ENCODE data around the gene CFAP99.

DNA sequence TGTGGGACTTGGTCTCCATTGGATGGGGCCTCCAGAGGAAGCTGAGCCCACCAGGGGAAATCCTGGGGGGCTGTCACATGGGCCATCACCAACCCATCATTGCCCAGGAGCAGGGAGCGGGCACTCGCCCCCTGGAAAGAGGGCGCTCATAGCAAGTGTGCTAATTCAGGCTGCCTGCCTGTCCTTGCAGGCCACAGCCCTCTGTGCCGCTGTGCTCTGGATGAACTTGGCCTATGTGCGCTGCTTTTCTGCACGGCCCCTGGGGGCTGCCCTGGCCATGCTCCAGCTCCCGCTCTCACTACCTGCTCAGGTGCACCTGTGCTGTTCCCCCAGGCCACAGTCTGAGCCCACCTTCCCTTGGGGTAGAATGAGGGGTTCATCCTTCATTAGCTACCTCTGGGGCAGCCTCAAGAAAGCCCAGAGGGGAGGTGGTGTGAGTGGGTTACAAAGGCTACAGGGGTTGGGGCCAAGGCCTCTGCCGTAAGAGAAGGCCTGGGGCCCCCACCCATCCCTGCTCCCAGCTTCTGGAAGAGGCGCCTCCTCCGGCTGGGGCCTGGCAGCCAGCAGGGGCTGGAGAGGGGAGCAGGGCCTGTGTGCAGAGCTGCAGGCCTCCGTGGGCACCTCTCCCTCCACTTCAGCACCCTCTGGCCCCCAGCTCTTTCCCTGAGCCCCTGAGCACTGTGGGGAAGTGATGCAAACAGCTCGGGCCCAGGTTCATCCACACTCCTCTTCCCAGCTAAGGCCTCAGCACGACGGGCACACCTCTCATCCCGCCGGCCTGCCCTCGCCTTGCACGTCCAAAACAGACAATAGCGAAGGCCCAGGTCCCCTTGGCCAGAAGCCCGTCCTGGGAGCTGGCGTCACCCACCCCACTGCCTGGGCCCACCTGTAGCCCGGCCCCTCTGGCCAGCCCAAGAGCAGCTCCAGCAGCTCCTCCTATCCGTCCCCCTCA lies 8.9 kb downstream of the CFAP99 start:
- TF ChIP-seq, protein P1, sequence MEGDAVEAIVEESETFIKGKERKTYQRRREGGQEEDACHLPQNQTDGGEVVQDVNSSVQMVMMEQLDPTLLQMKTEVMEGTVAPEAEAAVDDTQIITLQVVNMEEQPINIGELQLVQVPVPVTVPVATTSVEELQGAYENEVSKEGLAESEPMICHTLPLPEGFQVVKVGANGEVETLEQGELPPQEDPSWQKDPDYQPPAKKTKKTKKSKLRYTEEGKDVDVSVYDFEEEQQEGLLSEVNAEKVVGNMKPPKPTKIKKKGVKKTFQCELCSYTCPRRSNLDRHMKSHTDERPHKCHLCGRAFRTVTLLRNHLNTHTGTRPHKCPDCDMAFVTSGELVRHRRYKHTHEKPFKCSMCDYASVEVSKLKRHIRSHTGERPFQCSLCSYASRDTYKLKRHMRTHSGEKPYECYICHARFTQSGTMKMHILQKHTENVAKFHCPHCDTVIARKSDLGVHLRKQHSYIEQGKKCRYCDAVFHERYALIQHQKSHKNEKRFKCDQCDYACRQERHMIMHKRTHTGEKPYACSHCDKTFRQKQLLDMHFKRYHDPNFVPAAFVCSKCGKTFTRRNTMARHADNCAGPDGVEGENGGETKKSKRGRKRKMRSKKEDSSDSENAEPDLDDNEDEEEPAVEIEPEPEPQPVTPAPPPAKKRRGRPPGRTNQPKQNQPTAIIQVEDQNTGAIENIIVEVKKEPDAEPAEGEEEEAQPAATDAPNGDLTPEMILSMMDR (conservative IDR thresholded peaks at IDR 0.05; ENCODE audit: low read depth in 2 of 2), result no peak
- no peak for TF ChIP-seq POLR2AphosphoS5 (IDR thresholded peaks at IDR 0.05; ENCODE audit: low read depth)
- TF ChIP-seq EZH2 (IDR thresholded peaks at IDR 0.05; ENCODE audit: low read depth, unreplicated experiment), result no peak
- TF ChIP-seq, protein P2, sequence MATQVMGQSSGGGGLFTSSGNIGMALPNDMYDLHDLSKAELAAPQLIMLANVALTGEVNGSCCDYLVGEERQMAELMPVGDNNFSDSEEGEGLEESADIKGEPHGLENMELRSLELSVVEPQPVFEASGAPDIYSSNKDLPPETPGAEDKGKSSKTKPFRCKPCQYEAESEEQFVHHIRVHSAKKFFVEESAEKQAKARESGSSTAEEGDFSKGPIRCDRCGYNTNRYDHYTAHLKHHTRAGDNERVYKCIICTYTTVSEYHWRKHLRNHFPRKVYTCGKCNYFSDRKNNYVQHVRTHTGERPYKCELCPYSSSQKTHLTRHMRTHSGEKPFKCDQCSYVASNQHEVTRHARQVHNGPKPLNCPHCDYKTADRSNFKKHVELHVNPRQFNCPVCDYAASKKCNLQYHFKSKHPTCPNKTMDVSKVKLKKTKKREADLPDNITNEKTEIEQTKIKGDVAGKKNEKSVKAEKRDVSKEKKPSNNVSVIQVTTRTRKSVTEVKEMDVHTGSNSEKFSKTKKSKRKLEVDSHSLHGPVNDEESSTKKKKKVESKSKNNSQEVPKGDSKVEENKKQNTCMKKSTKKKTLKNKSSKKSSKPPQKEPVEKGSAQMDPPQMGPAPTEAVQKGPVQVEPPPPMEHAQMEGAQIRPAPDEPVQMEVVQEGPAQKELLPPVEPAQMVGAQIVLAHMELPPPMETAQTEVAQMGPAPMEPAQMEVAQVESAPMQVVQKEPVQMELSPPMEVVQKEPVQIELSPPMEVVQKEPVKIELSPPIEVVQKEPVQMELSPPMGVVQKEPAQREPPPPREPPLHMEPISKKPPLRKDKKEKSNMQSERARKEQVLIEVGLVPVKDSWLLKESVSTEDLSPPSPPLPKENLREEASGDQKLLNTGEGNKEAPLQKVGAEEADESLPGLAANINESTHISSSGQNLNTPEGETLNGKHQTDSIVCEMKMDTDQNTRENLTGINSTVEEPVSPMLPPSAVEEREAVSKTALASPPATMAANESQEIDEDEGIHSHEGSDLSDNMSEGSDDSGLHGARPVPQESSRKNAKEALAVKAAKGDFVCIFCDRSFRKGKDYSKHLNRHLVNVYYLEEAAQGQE (IDR thresholded peaks at IDR 0.05; ENCODE audit: unreplicated experiment), result no peak
- TF ChIP-seq, protein P3, sequence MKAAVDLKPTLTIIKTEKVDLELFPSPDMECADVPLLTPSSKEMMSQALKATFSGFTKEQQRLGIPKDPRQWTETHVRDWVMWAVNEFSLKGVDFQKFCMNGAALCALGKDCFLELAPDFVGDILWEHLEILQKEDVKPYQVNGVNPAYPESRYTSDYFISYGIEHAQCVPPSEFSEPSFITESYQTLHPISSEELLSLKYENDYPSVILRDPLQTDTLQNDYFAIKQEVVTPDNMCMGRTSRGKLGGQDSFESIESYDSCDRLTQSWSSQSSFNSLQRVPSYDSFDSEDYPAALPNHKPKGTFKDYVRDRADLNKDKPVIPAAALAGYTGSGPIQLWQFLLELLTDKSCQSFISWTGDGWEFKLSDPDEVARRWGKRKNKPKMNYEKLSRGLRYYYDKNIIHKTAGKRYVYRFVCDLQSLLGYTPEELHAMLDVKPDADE (IDR thresholded peaks at IDR 0.05), result no peak
- no peak for TF ChIP-seq EZH2phosphoT487 (IDR thresholded peaks at IDR 0.05; ENCODE audit: unreplicated experiment)
- TF ChIP-seq, protein P4, sequence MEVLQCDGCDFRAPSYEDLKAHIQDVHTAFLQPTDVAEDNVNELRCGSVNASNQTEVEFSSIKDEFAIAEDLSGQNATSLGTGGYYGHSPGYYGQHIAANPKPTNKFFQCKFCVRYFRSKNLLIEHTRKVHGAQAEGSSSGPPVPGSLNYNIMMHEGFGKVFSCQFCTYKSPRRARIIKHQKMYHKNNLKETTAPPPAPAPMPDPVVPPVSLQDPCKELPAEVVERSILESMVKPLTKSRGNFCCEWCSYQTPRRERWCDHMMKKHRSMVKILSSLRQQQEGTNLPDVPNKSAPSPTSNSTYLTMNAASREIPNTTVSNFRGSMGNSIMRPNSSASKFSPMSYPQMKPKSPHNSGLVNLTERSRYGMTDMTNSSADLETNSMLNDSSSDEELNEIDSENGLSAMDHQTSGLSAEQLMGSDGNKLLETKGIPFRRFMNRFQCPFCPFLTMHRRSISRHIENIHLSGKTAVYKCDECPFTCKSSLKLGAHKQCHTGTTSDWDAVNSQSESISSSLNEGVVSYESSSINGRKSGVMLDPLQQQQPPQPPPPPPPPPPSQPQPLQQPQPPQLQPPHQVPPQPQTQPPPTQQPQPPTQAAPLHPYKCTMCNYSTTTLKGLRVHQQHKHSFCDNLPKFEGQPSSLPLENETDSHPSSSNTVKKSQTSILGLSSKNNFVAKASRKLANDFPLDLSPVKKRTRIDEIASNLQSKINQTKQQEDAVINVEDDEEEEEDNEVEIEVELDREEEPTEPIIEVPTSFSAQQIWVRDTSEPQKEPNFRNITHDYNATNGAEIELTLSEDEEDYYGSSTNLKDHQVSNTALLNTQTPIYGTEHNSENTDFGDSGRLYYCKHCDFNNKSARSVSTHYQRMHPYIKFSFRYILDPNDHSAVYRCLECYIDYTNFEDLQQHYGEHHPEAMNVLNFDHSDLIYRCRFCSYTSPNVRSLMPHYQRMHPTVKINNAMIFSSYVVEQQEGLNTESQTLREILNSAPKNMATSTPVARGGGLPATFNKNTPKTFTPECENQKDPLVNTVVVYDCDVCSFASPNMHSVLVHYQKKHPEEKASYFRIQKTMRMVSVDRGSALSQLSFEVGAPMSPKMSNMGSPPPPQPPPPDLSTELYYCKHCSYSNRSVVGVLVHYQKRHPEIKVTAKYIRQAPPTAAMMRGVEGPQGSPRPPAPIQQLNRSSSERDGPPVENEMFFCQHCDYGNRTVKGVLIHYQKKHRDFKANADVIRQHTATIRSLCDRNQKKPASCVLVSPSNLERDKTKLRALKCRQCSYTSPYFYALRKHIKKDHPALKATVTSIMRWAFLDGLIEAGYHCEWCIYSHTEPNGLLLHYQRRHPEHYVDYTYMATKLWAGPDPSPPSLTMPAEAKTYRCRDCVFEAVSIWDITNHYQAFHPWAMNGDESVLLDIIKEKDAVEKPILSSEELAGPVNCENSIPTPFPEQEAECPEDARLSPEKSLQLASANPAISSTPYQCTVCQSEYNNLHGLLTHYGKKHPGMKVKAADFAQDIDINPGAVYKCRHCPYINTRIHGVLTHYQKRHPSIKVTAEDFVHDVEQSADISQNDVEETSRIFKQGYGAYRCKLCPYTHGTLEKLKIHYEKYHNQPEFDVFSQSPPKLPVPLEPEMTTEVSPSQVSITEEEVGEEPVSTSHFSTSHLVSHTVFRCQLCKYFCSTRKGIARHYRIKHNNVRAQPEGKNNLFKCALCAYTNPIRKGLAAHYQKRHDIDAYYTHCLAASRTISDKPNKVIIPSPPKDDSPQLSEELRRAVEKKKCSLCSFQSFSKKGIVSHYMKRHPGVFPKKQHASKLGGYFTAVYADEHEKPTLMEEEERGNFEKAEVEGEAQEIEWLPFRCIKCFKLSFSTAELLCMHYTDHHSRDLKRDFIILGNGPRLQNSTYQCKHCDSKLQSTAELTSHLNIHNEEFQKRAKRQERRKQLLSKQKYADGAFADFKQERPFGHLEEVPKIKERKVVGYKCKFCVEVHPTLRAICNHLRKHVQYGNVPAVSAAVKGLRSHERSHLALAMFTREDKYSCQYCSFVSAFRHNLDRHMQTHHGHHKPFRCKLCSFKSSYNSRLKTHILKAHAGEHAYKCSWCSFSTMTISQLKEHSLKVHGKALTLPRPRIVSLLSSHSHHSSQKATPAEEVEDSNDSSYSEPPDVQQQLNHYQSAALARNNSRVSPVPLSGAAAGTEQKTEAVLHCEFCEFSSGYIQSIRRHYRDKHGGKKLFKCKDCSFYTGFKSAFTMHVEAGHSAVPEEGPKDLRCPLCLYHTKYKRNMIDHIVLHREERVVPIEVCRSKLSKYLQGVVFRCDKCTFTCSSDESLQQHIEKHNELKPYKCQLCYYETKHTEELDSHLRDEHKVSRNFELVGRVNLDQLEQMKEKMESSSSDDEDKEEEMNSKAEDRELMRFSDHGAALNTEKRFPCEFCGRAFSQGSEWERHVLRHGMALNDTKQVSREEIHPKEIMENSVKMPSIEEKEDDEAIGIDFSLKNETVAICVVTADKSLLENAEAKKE (CRISPR knock-in tag; IDR thresholded peaks at IDR 0.05), result no peak
- no peak for TF ChIP-seq CREB1 (CRISPR knock-in tag; IDR thresholded peaks at IDR 0.05; ENCODE audit: low read depth)

Measured in GM23338 (cell line).